B cell (primary cell): Measurements from ENCODE around the gene USP34.

Experiments
- EZH2 ChIP-seq: IDR thresholded peaks from 2 replicates; pipeline ENCODE4 v1.6.1; 2012; ENCODE audit warnings: borderline replicate concordance, low read depth, mild to moderate bottlenecking, moderate library complexity, low read length; ENCODE audit not compliant: insufficient read depth, poor library complexity, severe bottlenecking
- TF ChIP-seq, protein P1 (sequence below): fragments of 200-600 bp; IDR thresholded peaks from one replicate; pipeline ENCODE4 v1.8.0; 2022; ENCODE audit warnings: antibody characterized with exemption, mild to moderate bottlenecking

GRCh38 chr2:61320181-61320580 is 150.7 kb downstream of the USP34 start:
- TF ChIP-seq, protein P1, sequence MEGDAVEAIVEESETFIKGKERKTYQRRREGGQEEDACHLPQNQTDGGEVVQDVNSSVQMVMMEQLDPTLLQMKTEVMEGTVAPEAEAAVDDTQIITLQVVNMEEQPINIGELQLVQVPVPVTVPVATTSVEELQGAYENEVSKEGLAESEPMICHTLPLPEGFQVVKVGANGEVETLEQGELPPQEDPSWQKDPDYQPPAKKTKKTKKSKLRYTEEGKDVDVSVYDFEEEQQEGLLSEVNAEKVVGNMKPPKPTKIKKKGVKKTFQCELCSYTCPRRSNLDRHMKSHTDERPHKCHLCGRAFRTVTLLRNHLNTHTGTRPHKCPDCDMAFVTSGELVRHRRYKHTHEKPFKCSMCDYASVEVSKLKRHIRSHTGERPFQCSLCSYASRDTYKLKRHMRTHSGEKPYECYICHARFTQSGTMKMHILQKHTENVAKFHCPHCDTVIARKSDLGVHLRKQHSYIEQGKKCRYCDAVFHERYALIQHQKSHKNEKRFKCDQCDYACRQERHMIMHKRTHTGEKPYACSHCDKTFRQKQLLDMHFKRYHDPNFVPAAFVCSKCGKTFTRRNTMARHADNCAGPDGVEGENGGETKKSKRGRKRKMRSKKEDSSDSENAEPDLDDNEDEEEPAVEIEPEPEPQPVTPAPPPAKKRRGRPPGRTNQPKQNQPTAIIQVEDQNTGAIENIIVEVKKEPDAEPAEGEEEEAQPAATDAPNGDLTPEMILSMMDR: no peak
- TF ChIP-seq EZH2: no peak
